NCI-H2107 (cell line): Measurements from ENCODE around the gene ZNF625.
"Not testable (repeated sequence)": the region's sequence is repeated elsewhere in the genome, so short reads cannot be mapped to it uniquely, and the experiment has no call there.

Experiments used
- DNase-seq: peaks from one replicate; lab custom pipeline; 2025; lab: John Stamatoyannopoulos, UW

ZNF625 gene

GRCh38 chr19:12137221-12137940, 19.2 kb downstream of the ZNF625 start:
- DNase-seq = no peak

- DNase-seq = no peak
Observed at GRCh38 chr19:12133069-12133468, 23.5 kb downstream of the ZNF625 start.

GRCh38 chr19:12126707-12127106, 29.8 kb downstream of the ZNF625 start:
- no peak for DNase-seq

- DNase-seq = no peak
Observed at GRCh38 chr19:12117201-12117970, 39.1 kb downstream of the ZNF625 start.

GRCh38 chr19:12113121-12113520, 43.4 kb downstream of the ZNF625 start:
- DNase-seq = no peak

- no peak for DNase-seq
Observed at GRCh38 chr19:12112701-12113100, 43.8 kb downstream of the ZNF625 start.

- no peak for DNase-seq
Observed at GRCh38 chr19:12111943-12112637, 44.4 kb downstream of the ZNF625 start.

GRCh38 chr19:12111176-12111575, 45.4 kb downstream of the ZNF625 start:
- DNase-seq = no peak

GRCh38 chr19:12103909-12104308, 52.6 kb downstream of the ZNF625 start:
- DNase-seq = not testable (repeated sequence)

GRCh38 chr19:12098040-12098439, 58.5 kb downstream of the ZNF625 start:
- no peak for DNase-seq

GRCh38 chr19:12095111-12095790, 61.3 kb downstream of the ZNF625 start:
- no peak for DNase-seq
